Activated gamma-delta T cell treated with Interleukin-2 at 50 U/mL for 16 hours (primary cell): ENCODE results near the gene CSMD2.

ENCODE experiments used
- DNase-seq: peaks from one replicate; pipeline ENCODE4 v3.0.0-alpha.2; 2020

Gene CSMD2

GRCh38 chr1:33844166-33844565 is 320.9 kb downstream of the CSMD2 start:
- no peak for DNase-seq

- DNase-seq, result no peak
These were observed 322.7 kb downstream of the CSMD2 start for GRCh38 chr1:33842348-33842747.

GRCh38 chr1:33841494-33841893 is 323.5 kb downstream of the CSMD2 start:
- no peak for DNase-seq

- DNase-seq, result no peak
These were observed 327.4 kb downstream of the CSMD2 start for GRCh38 chr1:33837635-33838034.

- DNase-seq, result no peak
These were observed 328.1 kb downstream of the CSMD2 start for GRCh38 chr1:33836911-33837310.

GRCh38 chr1:33828654-33829053 is 336.4 kb downstream of the CSMD2 start:
- DNase-seq, result no peak

- no peak for DNase-seq
These were observed 337.0 kb downstream of the CSMD2 start for GRCh38 chr1:33828059-33828458.

- DNase-seq, result no peak
These were observed 338.3 kb downstream of the CSMD2 start for GRCh38 chr1:33826711-33827110.

GRCh38 chr1:33826311-33826710 is 338.7 kb downstream of the CSMD2 start:
- no peak for DNase-seq

GRCh38 chr1:33825506-33825905 is 339.5 kb downstream of the CSMD2 start:
- no peak for DNase-seq

GRCh38 chr1:33824971-33825370 is 340.1 kb downstream of the CSMD2 start:
- DNase-seq, result no peak

- DNase-seq, result no peak
These were observed 340.7 kb downstream of the CSMD2 start for GRCh38 chr1:33824321-33824720.

GRCh38 chr1:33823830-33824229 is 341.2 kb downstream of the CSMD2 start:
- no peak for DNase-seq

GRCh38 chr1:33823401-33823800 is 341.6 kb downstream of the CSMD2 start:
- no peak for DNase-seq

- DNase-seq, result no peak
These were observed 342.6 kb downstream of the CSMD2 start for GRCh38 chr1:33822396-33822795.

GRCh38 chr1:33821291-33821690 is 343.7 kb downstream of the CSMD2 start:
- DNase-seq, result no peak

GRCh38 chr1:33820804-33821203 is 344.2 kb downstream of the CSMD2 start:
- no peak for DNase-seq

- no peak for DNase-seq
These were observed 345.1 kb downstream of the CSMD2 start for GRCh38 chr1:33819913-33820311.

GRCh38 chr1:33819290-33819912 is 345.6 kb downstream of the CSMD2 start:
- no peak for DNase-seq

GRCh38 chr1:33818071-33818470 is 347.0 kb downstream of the CSMD2 start:
- DNase-seq, result no peak

- no peak for DNase-seq
These were observed 350.0 kb downstream of the CSMD2 start for GRCh38 chr1:33815061-33815460.

GRCh38 chr1:33814166-33814565 is 350.9 kb downstream of the CSMD2 start:
- no peak for DNase-seq

GRCh38 chr1:33810571-33810970 is 354.5 kb downstream of the CSMD2 start:
- DNase-seq, result no peak

- DNase-seq, result no peak
These were observed 359.0 kb downstream of the CSMD2 start for GRCh38 chr1:33805988-33806387.

GRCh38 chr1:33802268-33802667 is 362.8 kb downstream of the CSMD2 start:
- no peak for DNase-seq

- no peak for DNase-seq
These were observed 367.2 kb downstream of the CSMD2 start for GRCh38 chr1:33797849-33798248.
